GM12892 (cell line): Measurements from ENCODE around the gene TGFBR2.

Experiments
- POLR2A ChIP-seq: IDR thresholded peaks from 2 replicates; pipeline ENCODE4 v1.6.1; 2011; ENCODE audit warnings: low read depth, low read length, control low read depth
- POLR2AphosphoS5 ChIP-seq: IDR thresholded peaks from 2 replicates; pipeline ENCODE4 v1.6.1; 2011; ENCODE audit warnings: low read depth, low read length, control low read depth

- no peak for TF ChIP-seq POLR2A
- no peak for TF ChIP-seq POLR2AphosphoS5
Observed at GRCh38 chr3:30614943-30615342, 8.5 kb downstream of the TGFBR2 start.
